GM23338 (cell line): Measurements from ENCODE around the gene CTNND2. TPM values are rescaled to one million over a fixed set of nuclear protein-coding genes. Genes with fewer than 3 reads are reported as not detected.

Experiments
- ATAC-seq: fragments of 200-7000 bp; cut with Tn5 transposase; 3 replicates; pipeline ENCODE4 v1.9.1; 2020
- DNase-seq: peaks from one replicate; pipeline ENCODE4 v3.0.0-alpha.2; 2015; ENCODE audit warnings: low spot score
- H2AFZ ChIP-seq: fragments of 200-600 bp; sonication (generic); 2 replicates; pipeline ENCODE4 v1.8.0; 2016; ENCODE audit warnings: antibody characterized with exemption, mild to moderate bottlenecking, moderate library complexity
- H3F3A ChIP-seq: fragments of 200-600 bp; sonication (generic); replicated peaks from 2 replicates; pipeline ENCODE4 v1.8.0; 2017; ENCODE audit warnings: antibody characterized with exemption, mixed run types, low read depth
- H3K27ac ChIP-seq: fragments of 200-600 bp; sonication (generic); 2 replicates; pipeline ENCODE4 v1.6.1; 2016; ENCODE audit warnings: low read depth
- H3K27me3 ChIP-seq: fragments of 200-600 bp; sonication (generic); 2 replicates; pipeline ENCODE4 v1.8.0; 2016; ENCODE audit warnings: mild to moderate bottlenecking, mixed run types, moderate library complexity; ENCODE audit not compliant: insufficient read depth
- H3K36me3 ChIP-seq: fragments of 200-600 bp; sonication (generic); 2 replicates; pipeline ENCODE4 v1.8.0; 2016; ENCODE audit warnings: mild to moderate bottlenecking; ENCODE audit not compliant: insufficient read depth
- H3K4me1 ChIP-seq: fragments of 200-600 bp; sonication (generic); 2 replicates; pipeline ENCODE4 v1.8.0; 2016; ENCODE audit warnings: mild to moderate bottlenecking, moderate library complexity; ENCODE audit not compliant: insufficient read depth
- H3K4me2 ChIP-seq: fragments of 200-600 bp; sonication (generic); 2 replicates; pipeline ENCODE4 v1.7.1; 2017; ENCODE audit warnings: mixed run types
- H3K4me3 ChIP-seq: fragments of 200-600 bp; sonication (generic); 2 replicates; pipeline ENCODE4 v1.6.1; 2016; ENCODE audit warnings: mixed run types
- H3K79me2 ChIP-seq: fragments of 200-600 bp; sonication (generic); replicated peaks from 2 replicates; pipeline ENCODE4 v1.8.0; 2017; ENCODE audit warnings: mild to moderate bottlenecking; ENCODE audit not compliant: insufficient read depth
- H3K9me2 ChIP-seq: fragments of 200-600 bp; sonication (generic); 2 replicates; pipeline ENCODE4 v1.8.0; 2017; ENCODE audit not compliant: insufficient read depth
- H4K20me1 ChIP-seq: fragments of 200-600 bp; sonication (generic); replicated peaks from 2 replicates; pipeline ENCODE4 v1.8.0; 2017; ENCODE audit warnings: mild to moderate bottlenecking; ENCODE audit not compliant: insufficient read depth
- H3K27ac Mint-ChIP-seq: 2 replicates; pipeline ENCODE4 v1.8.0; 2020; ENCODE audit warnings: inconsistent platforms, mild to moderate bottlenecking, moderate library complexity, mixed read lengths
- H3K27me3 Mint-ChIP-seq: 3 replicates; pipeline ENCODE4 v1.8.0; 2022; ENCODE audit warnings: low read depth, mild to moderate bottlenecking, moderate library complexity, mixed read lengths, inconsistent platforms; ENCODE audit not compliant: insufficient read depth, poor library complexity
- H3K36me3 Mint-ChIP-seq: 3 replicates; pipeline ENCODE4 v1.8.0; 2021; ENCODE audit warnings: low read depth, mild to moderate bottlenecking, inconsistent platforms, moderate library complexity, mixed read lengths
- H3K4me1 Mint-ChIP-seq: 3 replicates; pipeline ENCODE4 v1.8.0; 2020; ENCODE audit warnings: mild to moderate bottlenecking, inconsistent platforms, mixed read lengths
- H3K4me3 Mint-ChIP-seq: 3 replicates; pipeline ENCODE4 v1.8.0; 2021; ENCODE audit warnings: moderate library complexity, mild to moderate bottlenecking, inconsistent platforms, mixed read lengths
- H3K9me3 Mint-ChIP-seq: 3 replicates; pipeline ENCODE4 v1.8.0; 2020; ENCODE audit warnings: moderate library complexity, mild to moderate bottlenecking, inconsistent platforms, mixed read lengths
- CREB1 ChIP-seq: fragments of 250-450 bp; sonication (Bioruptor Pico); IDR thresholded peaks from 2 replicates; pipeline ENCODE4 v1.5.0; 2020; ENCODE audit warnings: low read depth, mild to moderate bottlenecking, moderate library complexity
- CTCF ChIP-seq, 2 experiments: fragments of 200-600 bp in 1 of 2; sonication (generic) in 1 of 2; conservative IDR thresholded peaks; 2 replicates each; pipeline versions ENCODE4 v1.5.1 to v1.6.1; 2016 to 2017; ENCODE audit warnings: antibody characterized with exemption in 2 of 2, low read depth in 2 of 2, mild to moderate bottlenecking in 2 of 2, moderate library complexity in 1 of 2
- ETS1 ChIP-seq: IDR thresholded peaks from 2 replicates; pipeline ENCODE4 v1.6.1; 2016; ENCODE audit warnings: antibody characterized with exemption
- EZH2 ChIP-seq: fragments of 200-600 bp; sonication (generic); IDR thresholded peaks from one replicate; pipeline ENCODE4 v1.8.0; 2017; ENCODE audit warnings: antibody characterized with exemption, mild to moderate bottlenecking, low read depth; ENCODE audit not compliant: unreplicated experiment
- EZH2phosphoT487 ChIP-seq: fragments of 200-600 bp; sonication (generic); IDR thresholded peaks from one replicate; pipeline ENCODE4 v1.8.1; 2018; ENCODE audit warnings: antibody characterized with exemption; ENCODE audit not compliant: unreplicated experiment
- JUNB ChIP-seq: IDR thresholded peaks from one replicate; pipeline ENCODE4 v1.6.1; 2016; ENCODE audit warnings: antibody characterized with exemption; ENCODE audit not compliant: unreplicated experiment
- NANOG ChIP-seq: IDR thresholded peaks from 2 replicates; pipeline ENCODE4 v1.6.1; 2016; ENCODE audit warnings: antibody characterized with exemption, borderline replicate concordance
- REST ChIP-seq: IDR thresholded peaks from one replicate; pipeline ENCODE4 v1.6.1; 2018; ENCODE audit warnings: antibody characterized with exemption; ENCODE audit not compliant: unreplicated experiment
- STAT1 ChIP-seq: IDR thresholded peaks from one replicate; pipeline ENCODE4 v1.6.1; 2016; ENCODE audit warnings: antibody characterized with exemption; ENCODE audit not compliant: unreplicated experiment
- ZNF114 ChIP-seq: fragments of 250-450 bp; sonication (Bioruptor Pico); IDR thresholded peaks from 2 replicates; pipeline ENCODE4 v1.5.0; 2020; ENCODE audit warnings: mild to moderate bottlenecking, moderate library complexity
- ZNF331 ChIP-seq: fragments of 250-450 bp; sonication (Bioruptor Pico); IDR thresholded peaks from 2 replicates; pipeline ENCODE4 v1.5.0; 2020; ENCODE audit warnings: low read depth, mild to moderate bottlenecking, moderate library complexity
- polyA plus RNA-seq: library from polyadenylated mRNA; unstranded; fragments of >200 nt; fragmentation: Nextera tagmentation; extraction: Ambion mirVana; gene quantifications from 2 replicates; pipeline ENCODE4 v1.2.1, GENCODE V29; 2016
- total RNA-seq: library from RNA; depleted of rRNA; stranded (reverse); fragments of >200 nt; shearing (Covaris generic); gene quantifications from 2 replicates; pipeline ENCODE4 v1.2.3, GENCODE V29; 2014

The CTNND2 gene
- total and polyA plus RNA-seq, 2 experiments from 2014 or later: 5.1 to 7.0 TPM

GRCh38 chr5:11502783-11503182 is 401.5 kb downstream of the CTNND2 start:
- Mint-ChIP-seq H3K27me3 (no peaks in the 10 kb centered on the region), H3K27ac (no peak overlapping the region), H3K36me3 (no peaks in the 10 kb centered on the region), H3K9me3 (no peaks in the 10 kb centered on the region), H3K4me3 (no peak overlapping the region), H3K4me1 (peaks cover 19% of the 10 kb centered on the region)
- Histone ChIP-seq H2AFZ (no peak overlapping the region), H3K79me2 (no peaks in the 10 kb centered on the region), H3K4me1 (no peaks in the 10 kb centered on the region; the same call in 1 of the 2 replicates), H3K9me2 (peaks cover 8% of the 10 kb centered on the region; the same call in 1 of the 2 replicates), H4K20me1 (no peaks in the 10 kb centered on the region), H3K4me2 (no peak overlapping the region), H3K27ac (no peak overlapping the region), H3F3A (no peaks in the 10 kb centered on the region), H3K4me3 (no peak overlapping the region), H3K27me3 (no peaks in the 10 kb centered on the region), H3K36me3 (no peaks in the 10 kb centered on the region)
- no peak for ATAC-seq
- TF ChIP-seq STAT1 (no peak), CREB1 (CRISPR knock-in tag) (no peak), EZH2phosphoT487 (no peak)
- no peak for DNase-seq

GRCh38 chr5:11497651-11498050 is 406.6 kb downstream of the CTNND2 start:
- H3K27ac Mint-ChIP-seq: no peak overlapping the region
- Histone ChIP-seq H3K9me2 (no peaks in the 10 kb centered on the region), H3F3A (no peaks in the 10 kb centered on the region), H3K4me1 (no peaks in the 10 kb centered on the region; the same call in 1 of the 2 replicates), H3K4me3 (no peak overlapping the region), H3K27ac (no peak overlapping the region), H4K20me1 (no peaks in the 10 kb centered on the region), H3K27me3 (no peaks in the 10 kb centered on the region), H2AFZ (no peak overlapping the region), H3K79me2 (no peaks in the 10 kb centered on the region), H3K36me3 (no peaks in the 10 kb centered on the region), H3K4me2 (no peak overlapping the region)
- no peaks in the 10 kb centered on the region; the same call in 2 of the 3 replicates for H3K9me3 Mint-ChIP-seq
- DNase-seq (no peak), ATAC-seq (no peak)
- H3K27me3 Mint-ChIP-seq: peaks cover 7% of the 10 kb centered on the region
- H3K4me1 Mint-ChIP-seq: no peaks in the 10 kb centered on the region
- no peak overlapping the region for H3K4me3 Mint-ChIP-seq
- H3K36me3 Mint-ChIP-seq: no peaks in the 10 kb centered on the region
- no peak for TF ChIP-seq NANOG
- TF ChIP-seq ETS1: no peak
- no peak for TF ChIP-seq ZNF331 (CRISPR knock-in tag)
- no peak for TF ChIP-seq JUNB
- TF ChIP-seq EZH2: no peak
- no peak for TF ChIP-seq REST
- no peak for TF ChIP-seq CREB1 (CRISPR knock-in tag)
- no peak for TF ChIP-seq ZNF114 (CRISPR knock-in tag)
- TF ChIP-seq CTCF (conservative IDR thresholded peaks at IDR 0.05; ENCODE audit: low read depth in 2 of 2): no peak
